Body of pancreas (tissue), 4 donors: ENCODE results near the gene RAB18. TPM values are rescaled to one million over a fixed set of nuclear protein-coding genes. Genes with fewer than 3 reads are reported as not detected.

ENCODE experiments used
- ATAC-seq: fragments of 150-250 bp; one replicate; pipeline ENCODE4 v1.9.1; 2016
- DNase-seq, 4 donors: peaks; one replicate each; pipeline ENCODE4 v3.0.0-alpha.2; 2019
- H3K27ac ChIP-seq, 4 donors: fragments of 200-600 bp; sonication (generic); 1 replicate in 3 of 4; 2 replicates in 1 of 4; pipeline versions ENCODE4 v1.5.1 to v1.6.1; 2016 to 2019; ENCODE audit warnings: mild to moderate bottlenecking in 1 of 4, mixed read lengths in 1 of 4, moderate library complexity in 1 of 4
- H3K27me3 ChIP-seq, 2 donors: fragments of 200-600 bp; sonication (generic); one replicate each; pipeline ENCODE4 v1.6.0; 2016; ENCODE audit warnings: mild to moderate bottlenecking in 1 of 2
- H3K36me3 ChIP-seq, 2 donors: fragments of 200-600 bp; sonication (generic); replicated peaks in 1 of 2; 2 replicates each; pipeline ENCODE4 v1.5.1; 2016; ENCODE audit warnings: low read depth in 2 of 2; ENCODE audit not compliant: insufficient read depth in 1 of 2
- H3K4me1 ChIP-seq: fragments of 200-600 bp; sonication (generic); one replicate; pipeline ENCODE4 v1.6.0; 2016
- H3K4me3 ChIP-seq, 2 donors: fragments of 200-600 bp; sonication (generic); 1 replicate in 1 of 2; 2 replicates in 1 of 2; pipeline ENCODE4 v1.5.1; 2016 to 2019
- H3K9me3 ChIP-seq, 3 donors: fragments of 200-600 bp; sonication (generic); 1 replicate in 2 of 3; 2 replicates in 1 of 3; pipeline ENCODE4 v1.5.1; 2016
- CTCF ChIP-seq, 7 experiments: fragments of 450-650 bp in 4 of 7; fragments of 200-600 bp in 3 of 7; sonication (generic) in 3 of 7; IDR thresholded peaks; one replicate each; pipeline ENCODE4 v1.5.1; 2016 to 2019; ENCODE audit warnings: antibody characterized with exemption in 7 of 7
- POLR2A ChIP-seq, 3 donors: fragments of 450-650 bp; IDR thresholded peaks; one replicate each; pipeline ENCODE4 v1.6.1; 2016; ENCODE audit warnings: antibody characterized with exemption in 3 of 3, mild to moderate bottlenecking in 2 of 3
- WGBS, 2 donors: methylation state at CpG; one replicate each; pipeline ENCODE4 v1.1.5; 2017; 5-methylcytosine and 5-hydroxymethylcytosine counted together
- intact Hi-C: fragments of 100-400 bp; cut with DNase I; formaldehyde crosslinking; loops from one replicate; pipeline ENCODE4 v1.15.1; 2023
- total RNA-seq, 2 donors: library from RNA; depleted of rRNA; stranded (reverse); fragments of >200 nt; gene quantifications; one replicate each; pipeline ENCODE4 v1.1.0, GENCODE V29; 2016

Gene RAB18
- total RNA-seq, 2 donors from 2014 or later = 18.2 to 19.8 TPM

- intact Hi-C loops = no loop called here
- no peak overlapping the region for H3K4me3 ChIP-seq
Observed at GRCh38 chr10:27578316-27578715, 74.2 kb downstream of the RAB18 start.

DNA sequence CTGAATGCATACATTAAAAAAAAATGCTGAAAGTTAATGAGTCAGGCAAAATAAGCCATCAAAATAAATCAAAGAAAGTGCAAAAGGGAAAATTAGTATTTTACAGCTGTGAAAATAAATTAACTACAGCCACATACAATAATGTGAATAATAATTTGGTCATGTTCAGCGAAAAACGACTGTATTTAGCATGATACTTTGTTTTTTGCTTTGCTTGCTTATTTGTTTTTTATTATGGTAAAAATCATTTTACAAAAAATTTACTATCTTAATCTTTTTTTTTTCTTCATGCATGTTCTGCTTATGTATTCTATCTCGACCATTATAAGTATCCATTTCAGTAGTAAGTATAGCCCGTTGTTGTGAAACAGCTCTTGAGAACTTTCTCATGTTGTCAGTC is 77.1 kb downstream of the RAB18 start:
- DNase-seq (no peak), ATAC-seq (no peak)
- Histone ChIP-seq H3K27ac (no peak overlapping the region), H3K4me1 (no peaks in the 10 kb centered on the region), H3K4me3 (no peak overlapping the region), H3K9me3 (no peaks in the 10 kb centered on the region), H3K36me3 (no peaks in the 10 kb centered on the region), H3K27me3 (no peaks in the 10 kb centered on the region)
- WGBS, 2 donors = 66 to 73% methylated on average over 4 of the region's 4 CpGs
- intact Hi-C loops = no loop called here
- TF ChIP-seq CTCF (IDR thresholded peaks at IDR 0.05) (no peak), POLR2A (IDR thresholded peaks at IDR 0.05) (no peak)

More at GRCh38 chr10:27578316-27578715, 74.2 kb downstream of the RAB18 start:
- no peaks in the 10 kb centered on the region for H3K36me3 ChIP-seq
- TF ChIP-seq CTCF (IDR thresholded peaks at IDR 0.05) (no peak), POLR2A (IDR thresholded peaks at IDR 0.05) (no peak)
- no peak overlapping the region for H3K27ac ChIP-seq
- DNase-seq = no peak
- WGBS, 2 donors = 64 to 69% methylated on average over 4 of the region's 4 CpGs
- H3K9me3 ChIP-seq = no peaks in the 10 kb centered on the region
- H3K4me1 ChIP-seq = no peaks in the 10 kb centered on the region
- H3K27me3 ChIP-seq = no peaks in the 10 kb centered on the region
- ATAC-seq = no peak

- H3K27ac ChIP-seq = no peak overlapping the region
- ATAC-seq (no peak), DNase-seq (no peak)
- no peak overlapping the region for H3K4me3 ChIP-seq
- H3K27me3 ChIP-seq = no peaks in the 10 kb centered on the region
- intact Hi-C loops = no loop called here
- H3K9me3 ChIP-seq = no peaks in the 10 kb centered on the region
- WGBS, 2 donors = 62 to 92% methylated on average over 2 of the region's 2 CpGs
- no peaks in the 10 kb centered on the region for H3K36me3 ChIP-seq
- no peaks in the 10 kb centered on the region for H3K4me1 ChIP-seq
- TF ChIP-seq POLR2A (IDR thresholded peaks at IDR 0.05) (no peak), CTCF (IDR thresholded peaks at IDR 0.05) (no peak)
Observed at GRCh38 chr10:27584302-27584701, 80.2 kb downstream of the RAB18 start.

Other genes starting within 250 kb of the RAB18 start
- 1 to 10 TPM in 1 of 2 donors, under 1 TPM in 1; 0.33 to 1.6 TPM for gene MKX, start 241.5 kb downstream of the RAB18 start, total RNA-seq